ENCODE data around the gene PRPF40A. TPM values are rescaled to one million over a fixed set of nuclear protein-coding genes. Genes with fewer than 3 reads are reported as not detected.

The PRPF40A gene
- total RNA-seq, 1 donor from 2014 or later, result 152 TPM

DNA sequence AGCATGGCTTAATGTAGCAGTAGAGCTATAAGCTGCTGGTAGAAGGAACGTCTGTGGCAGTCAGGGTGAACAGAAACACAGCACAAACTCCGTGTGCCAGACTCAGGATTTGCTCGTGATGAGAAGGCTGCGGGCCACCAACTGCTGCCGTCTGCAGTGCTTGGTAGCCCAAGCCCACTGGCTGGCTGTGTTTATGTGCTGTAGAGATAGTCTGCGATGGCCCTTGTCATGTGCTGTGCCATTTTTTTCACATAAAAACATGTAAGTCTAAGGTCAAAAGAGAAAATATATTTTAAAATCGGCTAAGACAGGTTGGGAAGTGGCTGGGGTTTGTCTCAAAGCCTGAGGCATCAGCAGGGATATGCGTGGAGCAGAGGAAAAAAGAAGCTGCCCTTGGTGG is 78.7 kb downstream of the PRPF40A start:
- Mint-ChIP-seq H3K9me3 (no peaks in the 10 kb centered on the region), H3K4me1 (ENCODE audit: low read depth) (peaks cover 6% of the 10 kb centered on the region), H3K4me3 (no peak overlapping the region), H3K27ac (no peak overlapping the region), H3K36me3 (ENCODE audit: low read depth) (peaks cover 3% of the 10 kb centered on the region), H3K27me3 (ENCODE audit: insufficient read depth) (peaks cover 3% of the 10 kb centered on the region)
- intact Hi-C loops (cut with micrococcal nuclease), result loop anchor here (5.0 kb wide), 1 partner anchor 221 kb away; no protein-coding TSS in a partner anchor
- DNase-seq (ENCODE audit: low spot score), result no peak

- intact Hi-C loops (cut with micrococcal nuclease), result loop anchor here (5.0 kb wide), 1 partner anchor 221 kb away; no protein-coding TSS in a partner anchor
- peaks cover 3% of the 10 kb centered on the region for H3K27me3 Mint-ChIP-seq (ENCODE audit: insufficient read depth)
- no peak overlapping the region for H3K27ac Mint-ChIP-seq
- H3K4me3 Mint-ChIP-seq, result no peak overlapping the region
- no peak for DNase-seq (ENCODE audit: low spot score)
- peaks cover 6% of the 10 kb centered on the region for H3K4me1 Mint-ChIP-seq (ENCODE audit: low read depth)
- H3K36me3 Mint-ChIP-seq (ENCODE audit: low read depth), result peaks cover 3% of the 10 kb centered on the region
- no peaks in the 10 kb centered on the region for H3K9me3 Mint-ChIP-seq
Measured at GRCh38 chr2:152638056-152638455, 79.2 kb downstream of the PRPF40A start.

GRCh38 chr2:152637251-152637650 is 80.0 kb downstream of the PRPF40A start:
- intact Hi-C loops (cut with micrococcal nuclease), result loop anchor here (5.0 kb wide), 1 partner anchor 220 kb away; no protein-coding TSS in a partner anchor
- Mint-ChIP-seq H3K4me1 (ENCODE audit: low read depth) (peaks cover 6% of the 10 kb centered on the region), H3K4me3 (no peak overlapping the region), H3K36me3 (ENCODE audit: low read depth) (peaks cover 3% of the 10 kb centered on the region), H3K27ac (no peak overlapping the region), H3K9me3 (no peaks in the 10 kb centered on the region), H3K27me3 (ENCODE audit: insufficient read depth) (peaks cover 3% of the 10 kb centered on the region)
- no peak for DNase-seq (ENCODE audit: low spot score)

- no peak overlapping the region for H3K27ac Mint-ChIP-seq
- peaks cover 2% of the 10 kb centered on the region for H3K27me3 Mint-ChIP-seq (ENCODE audit: insufficient read depth)
- H3K36me3 Mint-ChIP-seq (ENCODE audit: low read depth), result no peaks in the 10 kb centered on the region
- no peak overlapping the region for H3K4me3 Mint-ChIP-seq
- intact Hi-C loops (cut with micrococcal nuclease), result loop anchor here (1.0 to 5.0 kb wide), 5 partner anchors 218 to 598 kb away; partner anchors contain the start of gene FMNL2
- peaks cover 6% of the 10 kb centered on the region for H3K4me1 Mint-ChIP-seq (ENCODE audit: low read depth)
- no peaks in the 10 kb centered on the region for H3K9me3 Mint-ChIP-seq
- peak; percentile 51 for DNase-seq (ENCODE audit: low spot score)
Measured at GRCh38 chr2:152635635-152636298, 81.5 kb downstream of the PRPF40A start.

GRCh38 chr2:152632736-152633135 is 84.5 kb downstream of the PRPF40A start:
- H3K27ac Mint-ChIP-seq, result no peak overlapping the region
- peaks cover 5% of the 10 kb centered on the region for H3K27me3 Mint-ChIP-seq (ENCODE audit: insufficient read depth)
- no peak for DNase-seq (ENCODE audit: low spot score)
- H3K9me3 Mint-ChIP-seq, result no peaks in the 10 kb centered on the region
- intact Hi-C loops (cut with micrococcal nuclease), result no loop called here
- peaks cover 22% of the 10 kb centered on the region for H3K4me1 Mint-ChIP-seq (ENCODE audit: low read depth)
- no peaks in the 10 kb centered on the region for H3K36me3 Mint-ChIP-seq (ENCODE audit: low read depth)
- H3K4me3 Mint-ChIP-seq, result no peak overlapping the region

GRCh38 chr2:152630466-152630865 is 86.8 kb downstream of the PRPF40A start:
- Mint-ChIP-seq H3K4me3 (no peak overlapping the region), H3K9me3 (no peaks in the 10 kb centered on the region), H3K27me3 (ENCODE audit: insufficient read depth) (peaks cover 9% of the 10 kb centered on the region), H3K36me3 (ENCODE audit: low read depth) (peaks cover 3% of the 10 kb centered on the region), H3K27ac (no peak overlapping the region), H3K4me1 (ENCODE audit: low read depth) (peaks cover 18% of the 10 kb centered on the region)
- no peak for DNase-seq (ENCODE audit: low spot score)
- intact Hi-C loops (cut with micrococcal nuclease), result no loop called here

- H3K9me3 Mint-ChIP-seq, result no peaks in the 10 kb centered on the region
- peaks cover 9% of the 10 kb centered on the region for H3K27me3 Mint-ChIP-seq (ENCODE audit: insufficient read depth)
- intact Hi-C loops (cut with micrococcal nuclease), result no loop called here
- H3K36me3 Mint-ChIP-seq (ENCODE audit: low read depth), result peaks cover 3% of the 10 kb centered on the region
- no peak overlapping the region for H3K27ac Mint-ChIP-seq
- H3K4me3 Mint-ChIP-seq, result no peak overlapping the region
- H3K4me1 Mint-ChIP-seq (ENCODE audit: low read depth), result peaks cover 16% of the 10 kb centered on the region
- no peak for DNase-seq (ENCODE audit: low spot score)
Measured at GRCh38 chr2:152629202-152629601, 88.1 kb downstream of the PRPF40A start.

GRCh38 chr2:152627351-152627957 is 89.8 kb downstream of the PRPF40A start:
- Mint-ChIP-seq H3K4me1 (ENCODE audit: low read depth) (peaks cover 16% of the 10 kb centered on the region), H3K9me3 (no peaks in the 10 kb centered on the region), H3K4me3 (no peak overlapping the region), H3K27me3 (ENCODE audit: insufficient read depth) (peaks cover 9% of the 10 kb centered on the region), H3K36me3 (ENCODE audit: low read depth) (peaks cover 3% of the 10 kb centered on the region), H3K27ac (no peak overlapping the region)
- no peak for DNase-seq (ENCODE audit: low spot score)
- intact Hi-C loops (cut with micrococcal nuclease), result loop anchor here (2.0 kb wide), 1 partner anchor 591 kb away; no protein-coding TSS in a partner anchor

DNA sequence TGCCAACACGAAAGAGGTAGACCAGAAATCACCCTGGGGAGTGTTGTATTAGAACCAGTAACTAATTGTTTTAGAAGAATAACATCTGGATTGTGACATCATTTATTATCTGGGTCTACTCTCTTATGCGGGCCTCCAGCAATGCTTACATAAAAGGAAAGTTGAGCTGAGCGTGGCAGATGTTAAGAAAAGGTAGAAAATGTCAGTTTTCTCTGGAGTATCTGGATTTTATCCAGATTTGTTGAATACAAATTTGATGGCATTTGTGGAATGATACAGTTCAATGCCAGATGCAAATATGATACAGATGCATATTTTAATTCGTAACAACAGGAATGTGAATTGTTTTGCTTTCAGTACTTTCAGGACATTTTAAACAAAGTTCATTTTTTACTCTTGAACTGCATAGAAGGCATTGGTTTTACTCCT is 90.3 kb downstream of the PRPF40A start:
- H3K36me3 Mint-ChIP-seq (ENCODE audit: low read depth), result peaks cover 3% of the 10 kb centered on the region
- peaks cover 9% of the 10 kb centered on the region for H3K27me3 Mint-ChIP-seq (ENCODE audit: insufficient read depth)
- no peak overlapping the region for H3K4me3 Mint-ChIP-seq
- no peaks in the 10 kb centered on the region for H3K9me3 Mint-ChIP-seq
- H3K27ac Mint-ChIP-seq, result no peak overlapping the region
- intact Hi-C loops (cut with micrococcal nuclease), result loop anchor here (2.0 kb wide), 1 partner anchor 590 kb away; no protein-coding TSS in a partner anchor
- DNase-seq (ENCODE audit: low spot score), result no peak
- peaks cover 16% of the 10 kb centered on the region for H3K4me1 Mint-ChIP-seq (ENCODE audit: low read depth)

GRCh38 chr2:152624805-152625204 is 92.5 kb downstream of the PRPF40A start:
- H3K9me3 Mint-ChIP-seq, result no peaks in the 10 kb centered on the region
- no peak overlapping the region for H3K4me3 Mint-ChIP-seq
- peaks cover 11% of the 10 kb centered on the region for H3K4me1 Mint-ChIP-seq (ENCODE audit: low read depth)
- DNase-seq (ENCODE audit: low spot score), result no peak
- intact Hi-C loops (cut with micrococcal nuclease), result no loop called here
- no peak overlapping the region for H3K27ac Mint-ChIP-seq
- peaks cover 9% of the 10 kb centered on the region for H3K27me3 Mint-ChIP-seq (ENCODE audit: insufficient read depth)
- H3K36me3 Mint-ChIP-seq (ENCODE audit: low read depth), result peaks cover 3% of the 10 kb centered on the region

GRCh38 chr2:152623775-152624174 is 93.5 kb downstream of the PRPF40A start:
- Mint-ChIP-seq H3K27me3 (ENCODE audit: insufficient read depth) (peaks cover 9% of the 10 kb centered on the region), H3K36me3 (ENCODE audit: low read depth) (peaks cover 4% of the 10 kb centered on the region), H3K9me3 (no peaks in the 10 kb centered on the region), H3K4me3 (no peak overlapping the region), H3K4me1 (ENCODE audit: low read depth) (peaks cover under 1% of the 10 kb centered on the region), H3K27ac (no peak overlapping the region)
- no peak for DNase-seq (ENCODE audit: low spot score)
- intact Hi-C loops (cut with micrococcal nuclease), result no loop called here

DNA sequence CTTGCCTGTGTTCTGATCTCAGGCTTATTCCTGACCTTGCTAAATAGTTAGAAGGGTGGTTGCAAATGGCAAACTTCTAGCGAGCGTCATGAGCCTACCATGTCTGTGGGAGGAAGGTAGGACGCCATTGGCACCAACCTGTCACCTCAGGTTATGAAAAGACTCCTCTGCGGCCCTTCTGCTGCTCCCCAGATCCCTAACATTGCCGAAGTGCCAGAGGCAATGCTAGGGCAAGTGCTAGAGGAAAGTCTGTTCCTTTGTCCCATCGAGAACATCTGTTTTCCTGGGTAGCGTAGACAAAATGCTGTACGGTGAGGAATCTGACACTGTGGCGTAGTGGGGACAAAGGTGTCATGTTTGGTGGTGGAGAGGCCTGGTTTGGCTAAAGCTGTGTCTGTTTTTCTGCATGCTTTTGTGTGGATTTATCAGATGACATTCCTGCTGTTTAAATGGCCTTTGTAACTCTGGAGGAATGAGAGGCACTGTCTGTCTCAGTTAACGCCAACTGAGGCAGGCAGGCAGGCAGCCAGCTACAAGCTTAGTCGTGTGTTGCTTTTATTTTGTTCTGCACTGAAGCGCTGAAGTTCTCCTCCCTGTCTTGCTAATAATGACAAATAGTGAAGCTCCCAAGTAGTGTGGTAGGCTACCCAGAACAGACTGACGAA is 94.1 kb downstream of the PRPF40A start:
- Mint-ChIP-seq H3K27ac (no peak overlapping the region), H3K4me3 (no peak overlapping the region), H3K9me3 (no peaks in the 10 kb centered on the region), H3K36me3 (ENCODE audit: low read depth) (peaks cover 4% of the 10 kb centered on the region), H3K4me1 (ENCODE audit: low read depth) (no peaks in the 10 kb centered on the region), H3K27me3 (ENCODE audit: insufficient read depth) (peaks cover 9% of the 10 kb centered on the region)
- DNase-seq (ENCODE audit: low spot score), result no peak
- intact Hi-C loops (cut with micrococcal nuclease), result no loop called here

DNA sequence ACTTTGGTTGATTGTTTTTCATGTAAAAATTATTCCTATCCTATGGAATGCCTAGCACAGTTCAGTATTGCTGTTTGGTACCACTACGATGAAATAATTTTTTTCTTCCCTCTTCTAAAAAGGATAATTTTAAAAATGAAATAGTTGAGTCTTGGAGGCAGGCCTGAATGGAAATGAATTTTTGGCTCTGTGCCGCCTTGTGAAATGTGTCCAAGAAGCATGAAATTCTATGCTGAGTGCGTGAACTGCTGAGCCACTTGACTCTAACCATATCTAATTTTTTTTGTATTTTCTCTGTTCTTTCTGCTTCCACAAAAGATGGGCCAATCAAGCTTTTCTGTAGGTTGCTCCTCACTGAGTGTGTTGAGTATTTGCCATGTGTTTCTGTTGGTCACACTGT is 95.0 kb downstream of the PRPF40A start:
- peaks cover 4% of the 10 kb centered on the region for H3K27me3 Mint-ChIP-seq (ENCODE audit: insufficient read depth)
- DNase-seq (ENCODE audit: low spot score), result no peak
- H3K36me3 Mint-ChIP-seq (ENCODE audit: low read depth), result peaks cover 4% of the 10 kb centered on the region
- intact Hi-C loops (cut with micrococcal nuclease), result no loop called here
- H3K27ac Mint-ChIP-seq, result no peak overlapping the region
- no peak overlapping the region for H3K4me3 Mint-ChIP-seq
- no peaks in the 10 kb centered on the region for H3K4me1 Mint-ChIP-seq (ENCODE audit: low read depth)
- no peaks in the 10 kb centered on the region for H3K9me3 Mint-ChIP-seq
